ENCODE data around the gene AGXT2.

DNA sequence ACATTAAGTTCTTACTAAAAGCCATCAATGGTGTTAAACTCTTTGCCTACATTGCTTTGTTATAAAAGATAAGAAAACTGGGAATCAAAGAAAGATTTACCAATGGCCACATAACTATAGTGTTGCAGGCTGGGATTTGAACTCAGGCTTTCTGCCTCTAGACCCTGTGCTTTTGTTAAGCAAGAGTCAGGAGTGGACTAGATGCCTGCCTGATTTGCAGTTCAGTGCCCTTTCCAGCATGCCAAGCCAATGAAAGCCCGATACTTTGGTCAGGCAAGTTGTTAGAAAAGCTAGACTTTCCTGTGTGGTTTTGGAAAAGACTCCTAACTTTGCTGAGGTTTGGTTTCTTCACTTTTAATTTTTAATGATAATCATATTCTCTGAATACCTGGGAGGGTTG lies 21.4 kb upstream of the AGXT2 start:
- TF ChIP-seq, protein P1, sequence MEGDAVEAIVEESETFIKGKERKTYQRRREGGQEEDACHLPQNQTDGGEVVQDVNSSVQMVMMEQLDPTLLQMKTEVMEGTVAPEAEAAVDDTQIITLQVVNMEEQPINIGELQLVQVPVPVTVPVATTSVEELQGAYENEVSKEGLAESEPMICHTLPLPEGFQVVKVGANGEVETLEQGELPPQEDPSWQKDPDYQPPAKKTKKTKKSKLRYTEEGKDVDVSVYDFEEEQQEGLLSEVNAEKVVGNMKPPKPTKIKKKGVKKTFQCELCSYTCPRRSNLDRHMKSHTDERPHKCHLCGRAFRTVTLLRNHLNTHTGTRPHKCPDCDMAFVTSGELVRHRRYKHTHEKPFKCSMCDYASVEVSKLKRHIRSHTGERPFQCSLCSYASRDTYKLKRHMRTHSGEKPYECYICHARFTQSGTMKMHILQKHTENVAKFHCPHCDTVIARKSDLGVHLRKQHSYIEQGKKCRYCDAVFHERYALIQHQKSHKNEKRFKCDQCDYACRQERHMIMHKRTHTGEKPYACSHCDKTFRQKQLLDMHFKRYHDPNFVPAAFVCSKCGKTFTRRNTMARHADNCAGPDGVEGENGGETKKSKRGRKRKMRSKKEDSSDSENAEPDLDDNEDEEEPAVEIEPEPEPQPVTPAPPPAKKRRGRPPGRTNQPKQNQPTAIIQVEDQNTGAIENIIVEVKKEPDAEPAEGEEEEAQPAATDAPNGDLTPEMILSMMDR (IDR thresholded peaks at IDR 0.05; ENCODE audit: low read depth, low read length): no peak
- TF ChIP-seq EZH2phosphoT487 (IDR thresholded peaks at IDR 0.05; ENCODE audit: low read depth): no peak
